Measurements from ENCODE around the gene C12orf43.

Gene C12orf43

DNA sequence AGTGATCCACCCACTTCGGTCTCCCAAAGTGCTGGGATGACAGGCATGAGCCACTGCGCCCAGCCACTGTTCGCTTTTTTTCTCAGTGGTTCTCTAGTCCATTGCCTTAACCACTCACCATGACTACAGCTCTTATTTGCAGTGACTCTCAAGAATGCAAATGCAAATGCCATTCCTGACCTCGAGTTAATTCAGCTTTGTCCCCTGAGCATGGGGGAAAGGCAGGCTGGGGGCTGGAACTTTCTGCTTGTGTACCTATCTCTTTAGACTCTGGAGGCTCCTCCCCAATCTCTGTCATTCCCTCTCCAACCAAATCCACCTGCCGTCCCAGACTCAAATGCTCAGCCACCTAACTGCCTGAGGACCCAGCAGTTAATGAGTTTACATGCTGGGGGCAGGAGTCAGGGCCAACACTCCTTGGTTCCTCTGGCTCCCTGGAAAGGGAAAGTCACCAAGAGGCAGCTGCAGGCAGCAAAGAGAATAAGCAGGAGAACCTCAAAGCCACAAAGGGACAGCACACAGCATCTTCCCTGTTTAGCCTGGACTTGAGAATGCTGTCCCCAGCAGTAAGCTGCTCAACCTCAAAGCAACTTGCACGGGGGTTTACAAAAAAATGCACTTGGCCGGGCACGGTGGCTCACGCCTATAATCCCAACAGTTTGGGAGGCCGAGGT is 43.3 kb downstream of the C12orf43 start:
- DNase-seq, result no peak

DNA sequence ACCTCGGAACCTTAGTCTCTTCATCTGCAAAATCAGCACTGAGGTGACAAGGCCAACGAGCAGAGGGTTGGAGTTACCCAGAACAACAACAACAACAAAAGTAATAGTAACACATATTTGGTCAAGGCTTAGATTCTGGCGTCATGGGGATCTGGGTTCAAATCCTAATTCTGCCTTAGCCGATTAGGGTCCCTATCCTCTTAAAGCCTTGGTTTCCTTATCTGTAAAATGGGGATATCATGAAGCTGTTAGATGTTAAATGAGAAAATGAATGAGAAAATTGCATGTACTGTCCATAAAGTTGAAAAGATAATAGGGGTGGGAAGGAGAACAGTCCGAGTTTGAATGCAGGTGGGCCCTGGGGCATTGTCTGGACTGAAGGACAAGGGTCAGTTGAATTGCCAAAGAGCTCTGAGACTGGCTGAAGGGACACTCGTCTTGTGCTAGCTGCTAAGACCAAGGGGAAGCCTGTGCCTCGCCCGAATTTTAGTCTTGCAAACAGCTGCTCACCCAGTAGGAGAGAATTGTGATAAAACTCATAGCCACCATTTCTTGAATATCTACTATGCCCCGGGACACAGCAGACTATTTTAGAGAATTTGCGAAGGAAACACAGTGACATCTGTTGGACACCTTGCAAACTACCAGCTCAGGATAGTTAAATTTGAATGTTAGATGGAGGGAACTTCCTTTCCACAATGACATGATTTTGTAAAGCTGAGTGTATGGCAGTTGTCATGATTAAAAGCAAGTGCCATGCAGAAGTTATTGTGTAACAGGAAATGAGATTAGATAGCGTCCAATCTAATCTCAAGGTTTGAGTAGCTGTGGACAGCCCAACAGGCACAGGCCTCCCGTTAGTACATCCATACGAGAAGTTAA is 44.7 kb downstream of the C12orf43 start:
- DNase-seq, result peak; percentile 53

DNA sequence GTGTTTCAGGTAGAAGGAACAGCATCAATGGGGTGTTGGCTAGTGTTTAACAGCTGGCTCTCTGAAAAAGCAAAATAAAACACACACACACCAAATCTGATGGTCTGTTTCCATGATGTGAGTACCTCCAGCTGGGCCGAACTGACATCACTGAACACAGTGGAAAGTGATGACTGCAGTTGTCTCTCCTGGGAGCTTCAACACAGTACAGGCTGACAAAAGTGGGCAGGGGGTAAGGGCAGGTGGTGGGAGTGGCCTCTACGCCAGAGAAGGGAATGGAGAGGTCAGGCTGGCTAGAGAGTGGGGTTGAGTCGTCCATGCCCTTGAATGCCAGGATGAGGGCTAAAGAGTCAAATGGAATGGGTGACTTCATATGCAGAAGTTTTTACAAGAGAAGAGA is 46.0 kb downstream of the C12orf43 start:
- DNase-seq, result no peak

DNA sequence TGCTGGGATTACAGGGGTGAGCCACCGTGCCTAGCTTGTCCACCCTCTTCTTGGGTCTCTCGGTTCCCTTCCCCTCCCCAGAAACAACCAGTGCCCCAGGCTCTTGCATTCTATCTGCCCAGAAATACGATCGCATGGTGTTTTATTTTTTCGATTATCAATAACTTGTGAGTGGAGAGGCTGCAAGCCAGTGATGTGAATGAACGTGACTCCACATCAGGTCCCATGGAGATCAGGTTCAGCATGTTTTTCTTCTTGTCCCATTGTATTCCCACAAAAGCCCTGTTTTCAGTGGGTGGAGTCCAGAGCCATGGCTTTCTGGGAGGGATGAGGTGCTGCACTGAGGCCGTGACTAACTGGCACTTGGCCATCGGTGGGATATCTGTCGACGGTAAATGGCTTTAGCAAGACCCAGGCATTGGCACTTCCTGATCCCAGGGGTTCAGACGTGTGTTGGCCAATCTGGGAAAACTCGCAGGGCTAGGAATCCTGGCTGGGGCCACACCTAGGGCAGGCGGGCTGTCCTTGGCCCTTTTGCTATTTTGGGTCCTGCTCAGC is 50.7 kb downstream of the C12orf43 start:
- no peak for DNase-seq

DNA sequence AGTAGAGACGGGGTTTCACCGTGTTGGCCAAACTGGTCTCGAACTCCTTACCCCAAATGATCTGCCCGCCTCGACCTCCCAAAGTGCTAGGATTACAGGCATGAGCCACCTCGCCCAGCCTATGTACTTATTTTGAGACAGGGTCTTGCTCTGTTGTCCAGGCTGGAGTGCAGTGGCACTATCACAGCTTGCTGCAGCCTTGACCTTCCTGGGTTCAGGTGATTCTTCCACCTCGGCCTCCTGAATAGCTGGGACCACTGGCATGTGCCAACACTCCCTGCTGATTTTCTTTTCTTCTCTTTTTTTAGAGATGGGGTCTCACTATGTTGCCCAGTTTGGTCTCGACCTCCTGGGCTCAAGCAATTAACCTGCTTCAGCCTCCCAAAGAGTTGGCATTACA is 52.0 kb downstream of the C12orf43 start:
- no peak for DNase-seq

DNA sequence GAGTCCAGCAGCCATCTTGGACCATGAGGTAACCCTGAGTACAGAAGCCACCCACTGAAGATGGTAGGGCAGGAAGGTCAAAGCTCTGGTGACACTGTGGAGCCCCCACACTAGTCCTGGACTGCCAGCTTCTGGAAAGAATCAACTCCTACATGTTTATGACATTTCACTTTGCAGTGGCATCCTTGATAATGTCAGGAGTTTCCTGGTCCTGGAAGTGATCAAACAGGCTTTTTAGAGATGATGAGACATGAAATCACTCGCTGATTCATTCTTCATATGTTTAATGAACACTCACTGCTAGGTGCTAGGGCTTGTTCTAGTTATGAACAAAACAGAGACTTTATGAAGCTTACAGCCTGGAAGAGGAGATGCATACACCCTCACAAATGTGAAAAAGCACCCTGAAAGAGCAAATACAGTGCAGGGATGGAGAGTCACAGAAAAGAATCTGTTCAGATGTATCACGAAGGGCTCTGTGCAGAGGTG is 53.7 kb downstream of the C12orf43 start:
- no peak for DNase-seq

DNA sequence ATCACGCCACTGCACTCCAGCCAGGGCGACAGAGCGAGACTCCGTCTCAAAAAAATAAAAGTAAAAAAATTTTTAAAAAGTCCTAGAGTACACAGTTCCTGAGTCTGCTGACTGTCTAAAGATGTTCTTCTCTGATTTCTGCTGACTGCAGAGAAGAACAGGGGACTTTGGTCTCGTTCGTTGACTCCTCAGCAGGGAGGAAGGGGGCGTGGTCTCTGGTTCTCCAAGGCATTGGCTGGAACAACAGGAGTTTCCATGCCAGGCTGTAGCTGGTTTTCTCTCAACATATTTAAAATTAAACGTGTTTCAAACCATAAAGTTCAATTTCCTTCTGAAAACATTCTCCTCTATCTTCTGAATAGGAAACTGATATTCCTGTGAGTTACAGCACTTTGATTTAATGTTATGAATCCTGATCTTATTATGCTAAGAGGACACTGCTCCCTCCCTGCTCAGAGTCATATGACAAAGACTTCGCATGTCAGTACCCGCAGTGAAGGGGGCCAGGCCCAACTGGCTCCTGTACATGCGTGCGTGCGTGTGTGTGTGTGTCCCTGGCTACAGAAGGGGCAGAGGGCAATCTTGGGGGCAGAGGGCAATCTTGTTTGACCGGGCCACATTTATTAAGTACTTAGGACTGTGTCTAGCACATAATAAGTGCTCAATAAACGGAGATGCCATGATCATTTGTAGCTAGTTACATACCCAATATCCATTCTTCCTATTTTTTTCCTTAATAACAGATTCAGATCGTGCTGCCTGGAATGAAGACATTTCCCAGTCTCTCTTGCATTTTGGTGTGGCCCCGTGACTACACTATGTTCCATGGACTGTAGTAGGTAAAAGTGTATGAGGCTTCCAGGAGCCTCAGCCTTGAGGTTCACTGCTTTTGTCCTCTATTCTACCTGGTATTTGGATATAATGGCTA is 54.4 kb downstream of the C12orf43 start:
- no peak for DNase-seq

DNA sequence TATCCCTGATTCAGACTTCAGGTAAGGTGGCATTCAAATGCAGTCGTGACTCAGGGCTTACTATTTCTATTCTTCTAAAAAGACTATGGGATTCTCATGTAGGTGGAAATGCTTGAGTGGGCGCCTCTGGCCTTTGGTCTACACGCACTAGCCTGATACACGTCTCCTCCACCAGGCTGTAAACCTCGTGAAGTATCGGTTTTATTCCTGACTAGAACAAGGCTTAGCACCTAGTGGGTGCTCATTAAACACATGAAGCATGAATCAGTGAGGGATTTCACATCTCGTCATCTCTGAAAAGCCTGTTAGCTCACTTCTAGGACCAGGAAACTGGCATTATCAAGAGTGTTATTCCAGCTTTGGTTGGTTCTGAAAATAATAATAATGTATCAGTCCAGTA is 55.6 kb downstream of the C12orf43 start:
- DNase-seq, result no peak

DNA sequence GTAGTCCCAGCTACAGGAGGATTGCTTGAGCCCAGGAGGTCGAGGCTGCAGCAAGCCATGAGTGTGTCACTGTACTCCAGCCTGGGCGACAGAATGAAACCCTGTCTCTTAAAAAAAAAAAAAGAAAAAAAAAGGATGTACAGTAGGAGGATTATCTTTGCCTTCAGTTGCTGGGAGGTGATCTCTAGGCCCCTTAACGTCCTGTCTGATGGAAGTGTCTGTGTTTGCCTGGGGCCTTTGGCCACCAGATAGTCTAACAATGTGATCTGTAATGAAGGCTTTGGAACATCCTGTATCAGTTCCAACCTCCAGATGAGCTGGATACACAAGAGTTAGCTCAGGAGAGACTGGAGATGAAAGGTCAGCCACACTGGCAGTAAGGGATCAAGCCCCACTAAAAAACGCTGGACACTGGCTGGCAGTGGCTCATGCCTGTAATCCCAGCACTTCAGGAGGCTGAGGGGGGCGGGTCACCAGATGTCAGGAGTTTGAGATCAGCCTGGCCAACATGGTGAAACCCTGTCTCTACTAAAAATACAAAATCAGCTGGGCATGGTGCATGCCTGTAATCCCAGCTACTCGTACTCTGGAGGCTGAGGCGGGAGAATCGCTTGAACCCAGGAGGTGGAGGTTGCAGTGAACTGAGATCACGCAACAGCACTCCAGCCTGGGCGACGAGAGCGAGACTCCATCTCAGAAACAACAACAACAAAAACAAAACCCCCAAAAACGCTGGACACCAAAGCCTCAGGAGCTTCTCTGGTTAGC is 57.0 kb downstream of the C12orf43 start:
- DNase-seq, result no peak

DNA sequence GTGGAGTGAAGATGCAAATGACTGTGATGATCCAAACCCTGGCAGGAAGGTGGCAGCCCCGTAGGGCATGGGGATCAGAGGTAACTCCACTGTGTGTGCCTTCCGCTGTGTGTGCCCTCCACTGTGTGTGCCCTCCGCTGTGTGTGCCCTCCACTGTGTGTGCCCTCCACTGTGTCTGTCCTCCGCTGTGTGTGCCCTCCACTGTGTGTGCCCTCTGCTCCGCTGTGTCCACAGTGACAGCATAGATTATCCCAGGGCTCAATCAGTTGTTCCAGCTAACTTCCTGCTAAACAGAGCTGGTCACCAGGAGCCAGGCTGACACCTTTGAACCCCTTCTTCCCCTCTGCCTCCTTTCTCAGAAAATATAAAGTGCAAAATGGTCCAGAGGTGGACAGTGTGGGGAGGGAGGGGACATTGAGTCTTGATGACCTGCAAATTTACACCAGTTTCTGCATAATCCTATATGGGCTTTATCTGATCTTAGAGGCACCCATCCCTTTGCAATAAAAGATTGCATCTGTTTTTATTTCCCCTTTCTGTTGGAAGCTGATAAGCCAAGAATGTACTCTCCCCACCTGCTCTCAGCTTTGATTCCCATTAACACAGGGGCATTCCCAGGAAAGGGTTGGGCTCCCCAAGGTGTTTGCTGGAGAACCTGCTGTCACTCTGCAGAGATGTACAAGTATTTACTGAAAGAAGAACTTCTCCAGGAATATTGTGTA is 59.5 kb downstream of the C12orf43 start:
- no peak for DNase-seq

DNA sequence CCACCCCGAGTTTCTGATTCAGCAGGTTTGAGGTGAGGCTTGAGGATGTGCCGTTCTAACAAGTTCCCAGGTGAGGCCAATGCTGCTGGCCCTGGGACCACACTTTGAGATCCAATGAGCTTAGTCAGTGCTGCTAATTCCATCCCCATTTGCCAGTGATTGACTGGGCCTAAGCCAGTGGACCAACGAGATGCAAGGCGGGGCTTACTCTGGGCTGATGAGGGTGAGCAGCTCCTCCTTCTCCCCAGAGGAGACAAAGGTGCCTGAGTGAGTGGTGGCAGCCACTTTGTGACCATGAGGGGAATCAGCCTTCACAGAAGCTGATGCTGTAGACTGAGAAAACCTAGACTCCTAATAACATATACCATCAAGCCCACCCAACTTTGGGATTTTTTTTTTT is 61.1 kb downstream of the C12orf43 start:
- no peak for DNase-seq

DNA sequence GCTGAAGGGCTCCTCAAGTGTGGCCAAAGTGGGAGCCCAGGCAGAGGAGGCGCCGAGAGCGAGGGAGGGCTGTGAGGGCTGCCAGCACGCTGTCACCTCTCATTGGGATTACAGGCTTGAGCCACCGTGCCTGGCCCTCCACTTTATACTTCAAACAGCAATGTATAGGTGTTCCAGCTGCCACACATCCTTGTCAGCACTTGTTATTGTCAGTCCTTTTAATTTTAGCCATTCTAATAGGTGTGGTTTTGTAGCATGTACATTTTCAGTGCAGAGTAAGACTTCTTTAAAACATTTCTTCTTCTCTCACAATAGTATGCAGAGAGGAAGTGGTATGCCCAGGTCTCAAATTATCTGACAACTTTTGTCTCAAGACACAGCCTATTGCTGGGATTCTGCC is 65.5 kb downstream of the C12orf43 start:
- no peak for DNase-seq
